ENCODE results near the gene NABP2.
A peak's percentile ranks its signal among the peaks of the same experiment; 100 is the strongest.
"Not testable (repeated sequence)": the region's sequence is repeated elsewhere in the genome, so short reads cannot be mapped to it uniquely, and the experiment has no call there.

NABP2 gene

DNA sequence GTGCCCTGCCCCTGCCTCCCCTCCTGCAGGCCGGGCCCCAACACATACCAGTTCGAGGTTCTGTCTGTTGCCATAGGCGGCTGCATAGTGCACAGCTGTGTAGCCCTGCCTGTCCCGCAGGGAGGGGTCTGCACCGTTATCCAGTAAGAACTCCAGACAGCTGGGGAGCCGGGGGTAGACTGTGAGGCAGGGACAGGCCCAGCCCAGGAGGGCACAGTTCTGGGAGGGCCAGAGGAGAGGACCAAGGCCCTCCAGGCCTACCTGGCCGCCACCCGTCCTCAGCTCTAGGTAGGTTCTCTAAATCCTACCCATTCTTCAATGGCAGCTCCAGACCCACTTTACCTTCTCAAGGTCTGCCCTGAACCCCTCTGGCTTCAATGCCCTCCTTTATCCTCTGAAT lies 24.6 kb downstream of the NABP2 start:
- no peak for DNase-seq

DNA sequence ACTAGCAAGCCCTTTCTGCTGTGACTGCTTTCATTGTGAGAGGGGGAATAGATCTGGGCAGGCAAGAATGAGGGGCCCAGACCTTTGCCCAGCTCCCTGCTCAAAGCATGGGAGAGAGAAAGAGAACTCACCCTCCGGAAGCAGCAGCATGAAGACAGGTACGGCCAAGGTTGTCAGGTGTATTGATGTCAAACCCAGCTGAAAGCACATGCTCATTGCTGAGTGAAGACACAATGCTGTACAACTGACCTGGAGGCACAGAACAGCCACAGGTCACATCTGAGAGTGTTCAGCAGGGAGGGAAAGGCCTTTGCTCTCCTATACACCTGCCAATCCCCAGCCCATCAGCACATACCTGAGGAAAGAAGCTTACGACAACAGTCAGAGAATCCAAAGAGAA lies 28.5 kb downstream of the NABP2 start:
- DNase-seq: no peak

DNA sequence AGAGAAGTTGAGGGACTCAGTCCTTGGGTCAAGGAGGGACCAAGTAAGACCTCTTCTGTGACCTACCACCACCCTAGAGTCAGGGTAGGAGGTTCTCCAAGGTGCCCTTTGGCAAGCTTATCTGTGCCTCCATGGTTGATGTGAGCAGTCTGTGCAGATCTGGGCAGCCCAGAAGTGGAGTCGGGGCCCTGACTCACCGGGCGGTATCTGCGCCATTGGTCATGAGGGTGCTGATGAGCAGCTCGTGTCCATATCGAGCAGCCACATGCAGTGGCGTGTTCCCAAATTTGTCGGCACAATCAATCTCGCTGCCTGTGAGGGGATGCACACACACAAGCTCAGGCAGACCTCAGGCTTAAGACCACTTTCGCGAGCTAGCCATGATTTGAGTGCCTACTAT lies 28.9 kb downstream of the NABP2 start:
- no peak for DNase-seq

DNA sequence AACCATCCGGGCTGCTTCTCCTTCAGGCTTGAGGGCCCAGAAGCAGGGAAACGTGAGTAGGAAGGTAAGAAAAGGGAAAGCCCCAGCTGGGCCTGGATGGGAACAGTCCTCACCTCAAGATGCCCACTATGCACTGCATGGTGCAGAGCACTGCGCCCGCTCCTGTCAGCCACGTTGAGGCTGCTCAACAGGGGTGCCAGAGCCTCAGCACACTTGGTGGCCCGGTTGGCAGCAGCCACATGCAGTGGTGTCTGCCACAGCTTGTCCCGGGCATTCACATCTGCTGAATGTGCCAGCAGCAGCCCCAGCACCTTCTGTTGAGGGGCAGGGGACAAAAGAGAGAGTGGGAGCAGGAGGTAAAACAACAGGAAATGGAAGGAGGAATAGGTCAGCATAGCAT lies 31.5 kb downstream of the NABP2 start:
- no peak for DNase-seq

DNA sequence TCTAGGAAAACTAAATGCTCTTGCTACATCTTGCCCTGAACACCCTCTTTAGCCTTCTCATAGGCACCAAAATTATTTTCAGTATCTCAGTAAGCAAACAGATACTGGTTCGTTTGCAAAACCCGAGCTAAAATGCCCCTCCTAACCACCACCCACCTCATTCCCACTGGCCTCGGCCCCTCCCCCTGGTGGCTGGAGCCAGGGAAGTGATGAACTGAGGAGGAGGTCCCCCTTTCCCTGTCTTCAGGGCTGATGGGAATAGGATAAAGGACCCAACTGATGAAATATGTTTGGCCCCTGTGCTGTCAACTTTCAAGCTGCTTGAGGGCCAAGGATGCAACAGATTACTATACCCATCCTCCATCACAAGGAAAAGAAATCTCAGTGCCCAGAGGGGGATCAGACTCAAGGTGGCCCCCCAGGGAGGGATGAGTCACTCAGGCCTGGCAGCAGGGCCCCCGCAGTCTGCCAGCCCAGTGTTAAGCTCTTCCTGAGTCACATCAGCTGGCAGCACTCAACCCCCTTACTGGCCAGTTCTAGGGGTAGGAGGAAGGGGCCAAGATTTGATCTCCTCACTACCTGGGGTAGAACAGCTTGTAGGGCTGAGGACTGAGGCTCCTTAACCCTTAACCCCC lies 32.3 kb downstream of the NABP2 start:
- DNase-seq: no peak

DNA sequence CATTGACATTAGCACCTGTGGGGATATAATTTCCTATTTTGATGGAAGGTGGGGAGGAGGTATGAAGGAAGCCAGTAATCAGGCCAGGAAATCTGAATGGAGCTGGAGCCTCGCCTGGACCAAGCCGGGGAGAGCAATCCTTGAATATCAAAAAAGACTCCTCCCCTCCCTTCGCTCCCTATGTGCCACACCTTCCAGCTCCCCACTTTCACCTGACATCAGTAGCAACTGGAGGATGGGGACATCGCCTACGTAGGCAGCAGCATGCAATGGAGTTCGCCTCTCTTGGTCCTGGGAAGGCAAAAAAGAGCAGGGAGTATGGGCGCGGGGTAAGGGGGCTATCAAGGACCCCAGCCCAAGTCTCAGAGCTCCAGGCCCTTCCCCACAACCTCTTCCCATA lies 32.9 kb downstream of the NABP2 start:
- no peak for DNase-seq

DNA sequence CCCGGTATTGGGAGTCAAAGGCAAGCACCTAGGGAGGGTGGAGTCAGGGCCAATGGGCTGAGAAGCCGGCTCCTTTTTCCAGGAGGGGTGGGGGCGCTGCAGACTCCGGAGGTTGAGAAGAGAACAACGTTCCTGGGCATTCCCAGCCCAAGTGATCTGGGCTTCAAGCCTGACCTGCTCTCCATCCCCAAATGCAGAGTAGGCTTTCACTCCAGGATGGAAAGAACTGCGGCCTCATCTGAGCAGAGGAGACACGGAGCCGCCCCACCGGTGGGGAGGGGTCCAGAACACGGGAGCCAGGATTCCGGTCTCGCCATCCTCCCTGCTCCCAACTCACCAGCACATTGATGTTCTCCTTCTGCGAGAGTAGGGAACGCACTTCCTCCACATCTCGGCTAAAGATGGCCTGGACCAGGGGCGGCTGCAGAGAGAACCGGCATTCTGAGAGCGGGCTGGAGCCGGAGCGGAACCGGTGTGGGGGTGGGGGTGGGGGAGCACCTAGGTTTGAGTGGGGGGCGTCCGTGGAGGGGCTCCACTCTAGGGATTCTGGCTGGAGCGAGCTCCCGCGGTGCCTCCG lies 33.4 kb downstream of the NABP2 start:
- peak; percentile 12 for DNase-seq

DNA sequence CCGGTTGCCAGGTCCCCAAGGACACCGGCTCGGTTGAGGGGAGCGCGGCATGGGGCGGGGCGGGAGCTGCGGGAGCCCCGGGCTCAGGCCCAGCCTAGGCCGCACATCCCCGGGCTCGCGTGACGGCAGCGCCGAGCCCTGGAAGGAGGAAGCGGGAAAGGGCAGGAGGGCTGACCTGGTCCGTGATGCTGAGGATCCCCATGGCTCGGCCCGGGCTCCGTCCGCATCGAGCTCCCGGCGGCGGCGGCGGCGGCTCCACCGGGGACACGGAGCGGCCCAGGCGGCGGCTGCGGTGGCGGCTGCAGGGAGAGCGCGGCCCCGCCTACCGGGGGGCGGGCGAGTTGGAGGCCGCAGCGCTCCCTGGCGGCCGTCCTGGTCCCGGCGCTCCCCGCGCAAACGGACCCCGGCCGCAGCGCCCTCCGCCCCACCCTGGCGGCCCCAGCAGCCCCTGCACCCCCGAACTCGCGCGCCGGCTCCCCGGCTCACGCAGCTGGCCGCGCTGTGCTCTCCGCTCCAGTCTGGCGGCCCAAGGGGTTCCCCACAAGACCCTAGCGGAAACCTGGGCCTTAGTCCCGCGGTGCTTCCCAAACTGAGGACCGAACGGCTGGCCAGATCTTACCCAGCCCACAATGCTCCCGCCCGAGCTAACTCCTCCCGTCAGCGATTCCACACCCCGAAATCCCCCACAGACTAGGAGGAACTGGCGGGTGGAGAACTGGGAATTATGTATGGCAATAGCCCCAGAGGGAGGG lies 34.1 kb downstream of the NABP2 start, which contains the start of gene ANKRD52:
TSS of gene ANKRD52 (minus strand) at position 317 of the 752 bp plus-strand sequence. CDS start at position 202, 115 bp downstream.
- peak; percentile 84 for DNase-seq

DNA sequence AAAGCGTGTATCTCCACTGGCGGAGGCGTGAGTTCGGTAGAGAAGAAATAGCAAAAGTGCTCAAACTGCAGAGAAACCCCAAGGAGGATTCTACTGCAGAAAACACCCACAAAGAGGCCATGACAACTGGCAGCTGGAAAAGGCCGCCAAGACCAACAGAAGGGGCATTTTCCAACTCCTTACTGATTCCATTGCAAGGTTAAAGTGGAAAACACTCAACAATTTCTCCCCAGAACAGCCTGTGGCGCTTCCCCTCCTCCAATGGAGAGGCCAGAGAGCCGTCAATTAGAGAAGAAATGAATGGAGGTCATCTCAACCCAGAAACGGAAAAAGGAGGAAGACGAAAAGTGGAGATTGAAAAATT lies 34.7 kb downstream of the NABP2 start:
- DNase-seq: no peak

DNA sequence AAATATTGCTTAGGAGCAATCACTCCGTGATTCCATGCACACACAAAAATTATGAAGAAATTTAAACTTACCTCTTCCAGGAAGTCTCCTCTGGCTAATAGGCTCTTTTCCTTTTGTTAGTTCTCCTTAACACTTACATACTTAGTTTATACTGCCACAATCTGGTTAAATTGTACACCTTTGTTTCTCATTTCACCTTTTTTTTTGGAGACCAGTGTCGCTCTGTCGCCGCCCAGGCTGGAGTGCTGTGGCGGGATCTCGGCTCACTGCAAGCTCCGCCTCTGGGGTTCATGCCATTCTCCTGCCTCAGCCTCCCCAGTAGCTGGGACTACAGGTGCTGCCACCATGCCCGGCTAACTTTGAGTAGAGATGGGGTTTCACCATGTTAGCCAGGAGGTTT lies 36.2 kb downstream of the NABP2 start:
- no peak for DNase-seq

DNA sequence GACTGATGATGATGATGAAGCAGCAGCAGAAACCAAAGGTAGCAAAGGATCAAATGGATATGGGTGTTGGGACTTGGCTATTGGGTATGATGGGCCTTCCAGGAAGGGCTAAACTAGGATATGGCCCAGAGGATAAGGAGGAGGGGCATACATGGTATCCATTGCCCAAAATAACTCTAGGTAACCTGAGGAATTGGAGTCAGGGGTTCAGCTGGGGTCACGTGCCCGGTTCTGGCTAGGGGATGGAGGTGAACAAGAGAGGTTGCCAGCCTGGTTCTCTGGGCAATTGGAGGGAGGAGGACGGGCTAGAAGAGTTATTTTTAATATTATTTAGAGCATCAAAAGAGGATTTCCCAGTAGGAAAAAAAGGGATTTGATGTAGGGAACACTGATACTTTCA lies 36.8 kb downstream of the NABP2 start:
- DNase-seq: no peak

DNA sequence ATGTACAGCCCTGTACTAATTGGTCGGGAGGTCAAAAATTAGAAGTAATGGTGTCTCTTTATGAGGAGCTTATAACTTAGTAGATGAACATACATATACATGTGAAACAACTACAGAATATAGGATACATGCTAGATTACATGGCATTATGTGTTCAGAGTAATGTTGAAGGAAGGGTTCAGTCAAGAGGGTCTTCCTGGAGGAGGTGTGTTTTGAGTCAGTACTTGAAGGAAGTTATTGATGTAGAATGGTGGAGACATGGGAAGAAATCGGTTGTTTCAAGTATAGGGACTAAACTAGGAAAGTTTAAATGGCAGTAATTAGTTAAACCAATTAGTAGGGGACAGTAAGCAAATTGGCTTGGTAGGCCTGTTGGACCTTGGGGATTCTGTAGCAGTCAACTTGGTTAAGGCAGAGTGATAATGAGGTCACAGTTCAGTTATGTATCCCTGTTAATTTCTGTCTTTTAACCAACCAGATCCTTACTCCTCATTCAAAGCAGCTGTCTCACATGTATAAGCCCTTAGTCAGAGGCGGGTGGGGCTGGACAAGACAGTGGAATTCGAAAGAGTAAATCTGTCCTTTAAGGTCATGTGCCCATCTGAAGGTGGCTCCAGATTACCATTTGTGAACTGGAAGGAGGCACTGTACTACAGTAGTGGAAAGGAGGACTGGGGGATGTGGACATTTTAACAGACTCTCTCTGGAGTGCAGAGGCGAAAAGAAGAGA lies 37.5 kb downstream of the NABP2 start:
- no peak for DNase-seq

DNA sequence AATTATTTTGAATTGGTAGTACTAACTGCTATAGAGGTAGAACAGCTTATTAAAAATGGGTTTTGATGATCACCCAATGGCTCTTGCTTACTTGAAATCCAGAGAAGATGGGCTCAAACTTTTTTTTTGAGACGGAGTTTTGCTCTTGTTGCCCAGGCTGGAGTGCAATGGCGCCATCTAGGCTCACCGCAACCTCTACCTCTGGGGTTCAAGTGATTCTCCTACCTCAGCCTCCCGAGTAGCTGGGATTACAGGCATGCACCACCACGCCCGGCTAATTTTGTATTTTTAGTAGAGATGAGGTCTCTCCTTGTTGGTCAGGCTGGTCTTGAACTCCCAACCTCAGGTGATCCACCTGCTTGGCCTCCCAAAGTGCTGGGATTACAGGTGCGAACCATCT lies 38.8 kb downstream of the NABP2 start:
- DNase-seq: not testable (repeated sequence)

DNA sequence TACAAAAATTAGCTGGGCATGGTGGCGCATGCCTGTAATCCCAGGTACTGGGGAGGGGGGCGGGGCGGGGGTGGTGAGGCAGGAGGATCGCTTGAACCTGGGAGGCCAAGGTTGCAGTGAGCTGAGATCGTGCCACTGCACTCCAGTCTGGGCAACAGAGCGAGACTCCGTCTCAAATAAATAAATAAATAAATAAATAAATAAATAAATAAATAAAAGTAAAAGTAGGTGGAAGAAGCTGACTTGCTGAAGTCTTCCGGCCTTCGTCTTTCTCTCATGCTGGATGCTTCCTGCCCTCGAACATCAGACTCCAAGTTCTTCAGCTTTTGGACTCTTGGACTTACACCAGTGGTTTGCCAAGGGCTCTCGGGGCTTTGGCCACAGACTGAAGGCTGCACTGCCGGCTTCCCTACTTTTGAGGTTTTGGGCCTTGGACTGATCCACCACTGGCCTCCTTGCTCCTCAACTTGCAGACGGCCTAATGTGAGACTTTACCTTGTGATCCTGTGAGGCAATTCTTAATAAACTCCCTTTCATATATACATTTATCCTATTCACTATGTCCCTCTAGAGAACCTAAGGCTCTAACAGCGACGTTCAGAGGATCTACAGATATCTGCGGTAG lies 42.0 kb downstream of the NABP2 start:
- not testable (repeated sequence) for DNase-seq

DNA sequence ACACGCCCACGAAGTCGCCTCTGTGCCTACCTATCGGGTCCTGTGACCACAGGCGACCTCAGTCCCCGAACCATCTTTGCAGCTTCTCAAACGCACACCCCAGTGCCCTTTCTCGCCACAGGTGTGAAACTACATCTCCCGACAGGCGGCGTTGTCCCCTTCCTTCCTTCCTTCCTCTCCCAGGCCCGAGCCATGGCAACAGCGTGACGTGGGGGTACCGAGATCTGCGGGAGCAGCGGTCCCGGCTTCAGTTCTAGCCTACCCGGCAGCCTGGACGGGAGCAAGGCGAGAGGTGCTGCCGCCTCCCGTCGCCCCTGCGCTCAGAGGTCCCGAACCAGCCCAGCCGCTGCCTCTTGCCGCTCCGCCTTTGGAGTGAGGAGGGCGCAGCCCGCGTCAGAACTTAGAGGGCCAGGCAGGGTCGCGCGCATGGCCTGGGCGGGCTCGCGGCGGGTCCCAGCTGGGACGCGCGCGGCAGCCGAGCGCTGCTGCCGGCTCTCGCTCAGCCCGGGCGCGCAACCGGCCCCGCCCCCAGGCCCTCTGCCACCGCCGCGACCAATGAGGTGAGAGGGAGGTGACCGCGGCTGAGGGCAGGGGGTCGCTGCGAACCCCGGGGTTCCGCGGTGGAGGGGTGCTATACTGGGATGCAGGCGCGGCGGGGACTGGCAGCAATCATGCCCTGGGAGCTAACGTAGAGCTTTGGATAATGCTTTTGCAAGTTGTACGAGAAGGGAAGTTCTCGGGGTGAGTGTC lies 42.7 kb downstream of the NABP2 start, which contains the start of gene COQ10A:
TSS of gene COQ10A (plus strand) at position 250 of the 750 bp plus-strand sequence. CDS start at position 427, 177 bp downstream.
- DNase-seq: peak; percentile 89

DNA sequence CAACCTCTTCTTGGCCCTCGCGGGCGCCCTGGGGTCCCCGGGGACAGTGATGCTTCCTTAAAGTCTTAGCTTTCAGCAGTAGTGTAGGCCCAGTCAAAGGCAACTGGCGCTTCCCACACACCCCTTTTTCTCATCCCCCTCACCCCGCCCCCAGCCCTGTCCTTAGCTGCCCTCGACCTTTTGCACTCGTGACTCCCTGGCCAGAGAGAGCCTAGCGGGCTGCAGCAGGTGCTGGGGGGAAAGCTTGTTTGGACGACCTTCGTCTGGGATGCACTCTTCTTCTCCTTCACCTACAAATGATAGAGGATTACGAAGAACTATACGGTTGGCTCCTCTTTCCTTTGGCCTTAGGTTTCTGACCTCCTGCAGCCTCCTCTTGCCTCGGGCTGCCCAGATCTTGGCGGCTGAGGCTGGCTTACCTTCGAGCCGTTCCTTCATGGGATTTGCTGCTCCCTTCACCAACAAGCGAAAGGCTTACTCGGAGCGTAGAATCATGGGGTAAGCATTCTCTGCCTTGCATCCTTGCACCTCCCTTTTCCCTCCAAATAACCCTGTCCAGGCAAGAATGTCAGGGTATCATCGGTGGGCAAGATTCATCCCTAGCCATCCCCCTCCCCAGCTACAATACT lies 43.4 kb downstream of the NABP2 start:
- no peak for DNase-seq

DNA sequence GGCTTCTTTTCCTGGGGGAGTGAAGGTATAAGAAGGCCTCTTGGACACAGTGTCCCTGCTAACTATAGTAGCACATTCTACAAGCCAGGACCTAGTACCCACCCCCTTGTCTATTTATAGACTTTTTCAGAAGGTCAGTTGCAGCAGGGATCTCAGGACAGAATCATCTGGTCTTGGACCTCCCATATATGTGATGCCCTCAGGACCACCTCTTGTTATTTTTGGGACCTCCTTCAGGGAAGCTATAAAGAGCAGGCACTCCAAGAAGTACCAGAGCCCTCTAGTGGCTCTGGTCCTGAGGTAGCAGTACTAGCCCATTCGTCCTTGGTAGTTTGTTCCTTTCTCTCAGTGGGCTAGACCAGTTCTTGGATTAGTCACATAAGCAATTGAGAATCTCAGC lies 46.9 kb downstream of the NABP2 start:
- DNase-seq: peak; percentile 17

DNA sequence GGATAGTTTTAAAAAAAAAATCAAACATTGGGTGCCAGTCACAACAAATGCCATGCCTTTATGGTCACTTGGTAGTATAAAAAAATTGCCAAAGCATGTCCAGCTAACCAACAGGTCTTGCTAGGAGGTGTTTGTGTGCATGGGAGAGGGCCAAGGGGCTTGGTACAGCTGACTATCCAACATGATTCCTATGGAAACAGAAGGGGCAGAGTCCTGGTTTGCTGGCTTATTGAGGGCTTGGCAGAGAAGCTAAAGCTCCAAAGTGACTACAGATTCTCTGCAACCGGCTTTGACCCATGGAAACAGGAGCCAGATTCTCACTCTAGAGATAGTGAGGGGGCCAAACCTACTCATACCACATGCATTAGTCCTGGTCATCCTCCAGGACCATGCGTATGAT lies 48.3 kb downstream of the NABP2 start:
- DNase-seq: not testable (repeated sequence)

DNA sequence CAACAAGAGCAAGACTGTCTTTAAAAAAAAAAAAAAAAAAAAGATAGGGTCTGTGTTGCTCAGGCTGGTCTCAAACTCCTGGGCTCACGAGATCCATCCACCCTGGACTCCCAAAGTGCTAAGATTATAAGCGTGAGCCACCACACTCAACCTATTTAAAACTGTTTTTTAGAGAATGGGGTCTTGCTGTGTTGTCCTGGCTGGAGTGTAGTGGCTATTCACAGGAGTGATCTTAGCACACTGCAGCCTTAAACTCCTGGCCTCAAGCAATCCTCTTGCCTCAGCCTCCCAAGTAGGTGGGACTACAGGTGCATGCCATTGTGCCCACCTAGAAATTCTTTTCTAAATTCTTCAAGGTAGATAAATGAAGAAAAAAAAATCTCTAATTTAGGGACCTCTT lies 50.2 kb downstream of the NABP2 start:
- DNase-seq: no peak

DNA sequence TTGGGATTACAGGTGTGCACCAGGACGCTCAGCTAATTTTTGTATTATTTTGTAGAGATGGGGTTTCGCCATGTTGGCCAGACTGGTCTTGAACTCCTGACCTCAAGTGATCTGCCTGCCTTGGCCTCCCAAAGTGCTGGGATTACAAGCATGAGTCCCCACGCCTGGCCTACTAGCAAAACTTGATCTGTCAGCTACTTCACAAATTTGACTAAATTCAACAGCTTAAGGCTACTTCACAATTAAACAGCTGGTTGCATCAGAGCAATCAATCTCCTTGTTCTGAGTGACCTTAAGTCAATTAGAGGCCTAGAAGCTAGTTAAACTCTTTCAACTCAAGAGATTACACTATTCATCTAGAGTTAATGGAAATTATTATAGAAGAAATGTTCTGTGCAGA lies 54.8 kb downstream of the NABP2 start:
- no peak for DNase-seq

All from activated CD4-positive, alpha-beta T cell treated with anti-CD3 and anti-CD28 coated beads, Interleukin-2, Interleukin-6, amounts not matched to agents 100 ng/mL and 50 ng/mL, durations not matched to agents 16 hours and 8 hours (primary cell).